ENCODE measurements around the gene ENAH.

ENAH gene

DNA sequence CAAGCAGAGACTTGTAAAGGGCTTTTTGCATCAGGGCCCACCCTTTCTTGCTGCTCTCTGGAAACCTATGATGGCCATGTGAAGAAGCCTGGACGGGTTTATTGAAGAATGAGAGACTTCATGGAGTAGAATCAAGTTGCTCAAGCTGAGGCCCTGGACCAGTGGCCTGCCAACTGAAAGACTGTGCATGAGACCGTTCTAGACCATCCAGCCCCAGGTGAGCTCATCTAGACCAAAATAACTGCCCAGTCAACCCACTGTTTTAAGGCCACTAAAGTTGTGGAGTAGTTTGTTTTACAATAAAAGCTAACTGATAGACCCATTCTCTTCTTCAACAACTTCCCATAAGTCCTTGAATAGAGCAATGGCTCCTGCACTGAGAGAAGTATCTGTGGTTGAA lies 11.8 kb upstream of the ENAH start:
- Histone ChIP-seq H3K27me3 (ENCODE audit: low read depth, low read length) (no peaks in the 10 kb centered on the region), H3K9me3 (ENCODE audit: insufficient read depth, low read length) (no peaks in the 10 kb centered on the region), H2AFZ (ENCODE audit: low read depth, low read length) (no peak overlapping the region), H3K4me3 (ENCODE audit: low read length) (no peak overlapping the region), H3K79me2 (ENCODE audit: low read length) (no peaks in the 10 kb centered on the region), H3K4me2 (ENCODE audit: low read length) (no peak overlapping the region), H3K4me1 (ENCODE audit: low read length) (peaks cover 7% of the 10 kb centered on the region), H4K20me1 (ENCODE audit: insufficient read depth, low read length) (no peaks in the 10 kb centered on the region), H3K36me3 (replicated peaks; ENCODE audit: low read depth, low read length) (no peaks in the 10 kb centered on the region), H3K27ac (ENCODE audit: low read length) (no peak overlapping the region), H3K9ac (ENCODE audit: low read length) (no peak overlapping the region)
- TF ChIP-seq, protein P1, sequence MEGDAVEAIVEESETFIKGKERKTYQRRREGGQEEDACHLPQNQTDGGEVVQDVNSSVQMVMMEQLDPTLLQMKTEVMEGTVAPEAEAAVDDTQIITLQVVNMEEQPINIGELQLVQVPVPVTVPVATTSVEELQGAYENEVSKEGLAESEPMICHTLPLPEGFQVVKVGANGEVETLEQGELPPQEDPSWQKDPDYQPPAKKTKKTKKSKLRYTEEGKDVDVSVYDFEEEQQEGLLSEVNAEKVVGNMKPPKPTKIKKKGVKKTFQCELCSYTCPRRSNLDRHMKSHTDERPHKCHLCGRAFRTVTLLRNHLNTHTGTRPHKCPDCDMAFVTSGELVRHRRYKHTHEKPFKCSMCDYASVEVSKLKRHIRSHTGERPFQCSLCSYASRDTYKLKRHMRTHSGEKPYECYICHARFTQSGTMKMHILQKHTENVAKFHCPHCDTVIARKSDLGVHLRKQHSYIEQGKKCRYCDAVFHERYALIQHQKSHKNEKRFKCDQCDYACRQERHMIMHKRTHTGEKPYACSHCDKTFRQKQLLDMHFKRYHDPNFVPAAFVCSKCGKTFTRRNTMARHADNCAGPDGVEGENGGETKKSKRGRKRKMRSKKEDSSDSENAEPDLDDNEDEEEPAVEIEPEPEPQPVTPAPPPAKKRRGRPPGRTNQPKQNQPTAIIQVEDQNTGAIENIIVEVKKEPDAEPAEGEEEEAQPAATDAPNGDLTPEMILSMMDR (IDR thresholded peaks at IDR 0.05; ENCODE audit: low read depth, low read length) = no peak
- TF ChIP-seq EZH2phosphoT487 (IDR thresholded peaks at IDR 0.05; ENCODE audit: low read depth) = no peak

DNA sequence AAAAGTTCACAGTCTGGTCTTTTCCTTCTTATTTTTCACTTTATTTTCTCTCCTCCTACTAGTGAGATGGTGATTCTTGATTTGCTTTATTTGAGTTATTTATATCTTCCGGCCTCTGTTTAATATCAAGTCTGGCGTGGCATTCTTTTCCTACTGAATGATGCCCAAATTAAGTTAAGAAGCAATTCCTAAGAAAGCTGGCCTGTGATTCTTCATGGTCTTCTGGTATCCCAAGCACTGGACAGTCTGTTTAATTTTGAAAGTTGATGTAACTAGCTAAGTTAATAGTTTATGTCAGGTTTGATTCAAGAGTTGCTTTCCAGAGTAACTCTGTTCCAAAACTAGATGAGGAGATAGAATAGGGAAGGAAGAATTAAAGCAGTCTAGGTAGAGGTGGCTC lies 9.2 kb upstream of the ENAH start:
- Histone ChIP-seq H3K9me3 (ENCODE audit: insufficient read depth, low read length) (no peaks in the 10 kb centered on the region), H2AFZ (ENCODE audit: low read depth, low read length) (no peak overlapping the region), H3K27ac (ENCODE audit: low read length) (no peak overlapping the region), H4K20me1 (ENCODE audit: insufficient read depth, low read length) (no peaks in the 10 kb centered on the region), H3K9ac (ENCODE audit: low read length) (no peak overlapping the region), H3K4me3 (ENCODE audit: low read length) (no peak overlapping the region), H3K4me1 (ENCODE audit: low read length) (peaks cover 7% of the 10 kb centered on the region), H3K27me3 (ENCODE audit: low read depth, low read length) (no peaks in the 10 kb centered on the region), H3K79me2 (ENCODE audit: low read length) (no peaks in the 10 kb centered on the region), H3K4me2 (ENCODE audit: low read length) (no peak overlapping the region), H3K36me3 (replicated peaks; ENCODE audit: low read depth, low read length) (no peaks in the 10 kb centered on the region)
- no peak for TF ChIP-seq EZH2phosphoT487 (IDR thresholded peaks at IDR 0.05; ENCODE audit: low read depth)
- TF ChIP-seq, protein P1 (IDR thresholded peaks at IDR 0.05; ENCODE audit: low read depth, low read length) = no peak

DNA sequence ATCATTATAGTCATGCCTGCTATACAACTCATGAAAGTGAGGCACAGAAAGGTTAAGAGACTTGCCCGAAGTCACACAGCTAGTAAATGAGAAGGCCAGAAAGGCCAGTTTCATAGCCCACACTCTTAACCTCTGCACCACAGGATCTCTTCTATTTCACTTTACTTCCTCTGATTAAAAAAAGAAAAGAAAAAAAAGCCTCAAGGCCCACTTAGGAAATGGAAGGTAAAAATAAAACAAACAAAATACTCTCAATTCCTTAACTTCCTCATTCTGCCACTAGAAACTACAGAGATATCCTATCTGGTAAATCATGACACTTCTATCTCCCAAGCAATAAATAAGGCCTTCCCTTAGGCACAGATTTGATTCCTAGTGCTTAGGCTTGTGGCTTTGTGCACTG lies 7.6 kb upstream of the ENAH start:
- H3K4me2 ChIP-seq (ENCODE audit: low read length) = no peak overlapping the region

DNA sequence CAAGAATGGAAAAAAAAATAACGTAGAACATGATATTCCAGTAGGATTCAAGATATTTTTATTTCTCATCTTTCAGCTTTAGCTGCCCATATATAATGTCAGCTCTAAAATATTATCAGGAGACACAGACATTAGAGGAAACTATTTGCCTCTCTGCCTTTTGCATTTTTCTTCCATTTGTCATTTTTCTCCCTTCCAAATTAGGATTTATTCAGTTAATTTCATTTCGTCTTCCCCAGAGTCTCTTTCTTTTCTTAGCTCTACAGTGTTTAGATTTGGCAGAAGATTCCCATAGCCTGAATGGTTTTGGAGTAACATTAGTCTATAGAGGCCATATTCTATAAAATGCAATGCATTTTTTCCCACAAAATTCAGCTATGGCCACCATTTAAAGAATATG lies 5.1 kb upstream of the ENAH start:
- Histone ChIP-seq H4K20me1 (ENCODE audit: insufficient read depth, low read length) (no peaks in the 10 kb centered on the region), H3K27ac (ENCODE audit: low read length) (no peak overlapping the region), H3K9me3 (ENCODE audit: insufficient read depth, low read length) (no peaks in the 10 kb centered on the region), H3K4me1 (ENCODE audit: low read length) (peaks cover 7% of the 10 kb centered on the region), H3K4me3 (ENCODE audit: low read length) (no peak overlapping the region), H3K27me3 (ENCODE audit: low read depth, low read length) (peaks cover 11% of the 10 kb centered on the region), H3K4me2 (ENCODE audit: low read length) (no peak overlapping the region), H3K36me3 (replicated peaks; ENCODE audit: low read depth, low read length) (no peaks in the 10 kb centered on the region), H2AFZ (ENCODE audit: low read depth, low read length) (no peak overlapping the region), H3K9ac (ENCODE audit: low read length) (no peak overlapping the region), H3K79me2 (ENCODE audit: low read length) (no peaks in the 10 kb centered on the region)
- TF ChIP-seq, protein P1 (IDR thresholded peaks at IDR 0.05; ENCODE audit: low read depth, low read length) = no peak
- no peak for TF ChIP-seq EZH2phosphoT487 (IDR thresholded peaks at IDR 0.05; ENCODE audit: low read depth)

More for the DNA sequence above, 7.6 kb upstream of the ENAH start:
- peaks cover 7% of the 10 kb centered on the region for H3K4me1 ChIP-seq (ENCODE audit: low read length)
- H3K27ac ChIP-seq (ENCODE audit: low read length) = no peak overlapping the region
- no peaks in the 10 kb centered on the region for H4K20me1 ChIP-seq (ENCODE audit: insufficient read depth, low read length)
- TF ChIP-seq EZH2phosphoT487 (IDR thresholded peaks at IDR 0.05; ENCODE audit: low read depth) = no peak
- TF ChIP-seq, protein P1 (IDR thresholded peaks at IDR 0.05; ENCODE audit: low read depth, low read length) = no peak
- H3K4me3 ChIP-seq (ENCODE audit: low read length) = no peak overlapping the region
- no peaks in the 10 kb centered on the region for H3K9me3 ChIP-seq (ENCODE audit: insufficient read depth, low read length)
- H3K27me3 ChIP-seq (ENCODE audit: low read depth, low read length) = no peaks in the 10 kb centered on the region
- H3K36me3 ChIP-seq (replicated peaks; ENCODE audit: low read depth, low read length) = no peaks in the 10 kb centered on the region
- H3K9ac ChIP-seq (ENCODE audit: low read length) = no peak overlapping the region
- no peaks in the 10 kb centered on the region for H3K79me2 ChIP-seq (ENCODE audit: low read length)
- H2AFZ ChIP-seq (ENCODE audit: low read depth, low read length) = no peak overlapping the region
